Stimulated activated CD8-positive, alpha-beta memory T cell treated with anti-CD3 and anti-CD28 coated beads, Interleukin-15, amount 100 ng/mL, for 24 hours (primary cell): ENCODE data around the gene RTBDN.
"Not testable (repeated sequence)": the region's sequence is repeated elsewhere in the genome, so short reads cannot be mapped to it uniquely, and the experiment has no call there.

Experiments used
- DNase-seq: peaks from one replicate; pipeline ENCODE4 v3.0.0-alpha.2; 2020; ENCODE audit warnings: low read depth

The RTBDN gene

DNA sequence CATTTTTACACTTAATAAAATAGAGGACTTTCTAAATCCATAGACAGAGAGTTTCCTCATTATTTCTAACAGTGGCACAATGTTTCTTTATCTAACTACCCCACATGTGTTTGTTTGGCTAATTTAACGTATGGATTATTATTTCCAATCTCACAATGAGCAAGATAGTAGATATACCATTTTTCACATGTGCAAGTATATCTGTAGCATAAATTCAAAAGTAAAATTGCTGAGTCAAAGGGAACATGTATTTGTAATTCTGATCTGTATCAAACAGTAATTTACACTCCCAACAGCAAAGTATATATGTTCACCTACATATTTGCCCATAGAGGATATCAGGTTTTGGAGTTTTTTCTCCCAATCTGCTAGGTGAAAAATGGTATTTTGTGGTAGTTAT lies 22.3 kb upstream of the RTBDN start:
- DNase-seq: no peak

DNA sequence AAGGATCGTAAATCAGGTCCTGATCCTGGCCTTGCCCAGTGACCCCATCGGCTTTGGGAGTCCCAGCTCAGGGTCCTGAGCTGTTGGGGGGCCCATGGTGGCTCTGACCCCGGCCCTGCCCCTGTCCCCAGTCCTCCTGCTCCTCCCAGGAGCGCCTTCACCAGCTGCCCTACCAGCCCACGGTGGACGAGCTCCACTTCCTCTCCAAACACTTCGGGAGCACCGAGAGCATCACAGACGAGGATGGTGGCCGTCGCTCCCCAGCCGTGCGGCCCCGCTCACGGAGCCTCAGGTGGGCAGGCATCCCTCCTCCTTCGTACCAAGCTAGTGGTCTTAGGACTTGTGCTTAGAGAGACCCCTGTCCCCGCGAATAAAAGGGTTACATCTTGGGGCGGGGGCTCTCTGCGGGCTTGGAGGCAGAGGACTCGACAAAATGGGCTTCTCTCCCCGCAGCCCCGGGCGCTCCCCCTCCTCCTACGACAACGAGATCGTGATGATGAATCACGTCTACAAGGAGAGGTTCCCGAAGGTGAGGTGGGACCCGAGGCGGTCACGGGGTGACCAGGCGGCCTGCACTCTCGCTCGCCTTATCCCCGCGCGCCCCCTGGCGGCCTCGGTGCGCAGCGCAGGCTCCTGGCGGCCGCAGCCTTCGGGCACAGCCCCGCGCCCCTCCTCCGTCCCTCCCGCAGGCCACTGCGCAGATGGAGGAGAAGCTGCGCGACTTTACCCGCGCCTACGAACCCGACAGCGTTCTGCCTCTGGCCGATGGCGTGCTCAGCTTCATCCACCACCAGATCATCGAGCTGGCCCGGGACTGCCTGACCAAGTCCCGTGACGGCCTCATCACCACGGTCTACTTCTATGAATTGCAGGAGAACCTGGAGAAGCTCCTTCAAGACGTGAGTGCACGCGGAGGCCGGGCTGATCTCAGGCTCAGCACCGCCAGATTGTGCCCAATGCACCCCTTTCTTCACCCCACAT lies 13.1 kb upstream of the RTBDN start:
- DNase-seq: peak; percentile 89

DNA sequence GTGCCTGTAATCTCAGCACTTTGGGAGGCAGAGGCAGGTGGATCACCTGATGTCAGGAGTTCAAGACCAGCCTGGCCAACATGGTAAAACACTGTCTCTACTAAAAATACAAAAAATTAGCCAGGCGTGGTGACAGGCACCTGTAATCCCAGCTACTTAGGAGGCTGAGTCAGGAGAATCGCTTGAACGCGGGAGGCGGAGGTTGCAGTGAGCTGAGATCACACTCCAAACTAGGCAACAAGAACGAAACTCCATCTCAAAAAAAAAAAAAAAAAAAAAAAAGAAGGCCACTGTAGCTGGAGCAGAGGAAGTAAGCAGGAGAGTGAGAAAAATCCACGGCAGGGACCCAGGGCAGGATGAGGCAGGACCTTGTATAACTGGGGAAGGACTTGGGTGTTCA lies 12.2 kb upstream of the RTBDN start:
- not testable (repeated sequence) for DNase-seq

DNA sequence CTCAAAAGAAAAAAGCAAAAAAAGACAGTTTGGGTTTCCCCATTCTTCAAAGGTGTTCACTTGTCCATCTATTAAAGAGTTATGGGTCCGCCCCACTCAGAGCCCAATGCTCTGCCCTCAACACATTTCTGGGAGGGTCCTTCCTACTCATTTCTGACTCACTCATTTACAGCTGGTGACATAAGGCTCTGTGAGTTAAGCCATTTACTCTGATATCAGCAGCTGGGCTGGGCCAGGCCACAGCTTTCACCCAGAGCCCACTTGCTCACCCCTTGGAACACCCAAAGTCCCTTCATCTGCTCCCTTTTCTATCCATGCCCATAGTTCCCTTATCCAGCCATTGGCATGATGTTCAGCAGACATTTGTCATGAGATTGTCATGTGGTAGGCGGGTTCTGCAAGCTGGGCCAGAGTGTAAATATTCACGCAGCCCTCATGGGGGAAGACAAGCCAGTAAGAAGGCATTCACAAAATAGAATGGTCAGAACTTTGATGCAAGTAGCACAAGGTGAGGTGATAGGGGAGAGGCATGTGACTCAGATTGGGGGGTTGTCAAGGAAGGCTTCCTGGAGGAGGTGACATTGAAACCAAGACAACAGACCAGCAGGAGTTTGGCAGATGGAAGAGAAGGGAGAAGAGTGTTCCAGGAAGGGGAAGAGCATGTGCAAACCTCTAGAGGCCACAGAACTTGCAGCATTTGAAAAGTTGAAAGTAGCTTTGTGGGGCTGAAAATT lies 9.8 kb upstream of the RTBDN start:
- no peak for DNase-seq

DNA sequence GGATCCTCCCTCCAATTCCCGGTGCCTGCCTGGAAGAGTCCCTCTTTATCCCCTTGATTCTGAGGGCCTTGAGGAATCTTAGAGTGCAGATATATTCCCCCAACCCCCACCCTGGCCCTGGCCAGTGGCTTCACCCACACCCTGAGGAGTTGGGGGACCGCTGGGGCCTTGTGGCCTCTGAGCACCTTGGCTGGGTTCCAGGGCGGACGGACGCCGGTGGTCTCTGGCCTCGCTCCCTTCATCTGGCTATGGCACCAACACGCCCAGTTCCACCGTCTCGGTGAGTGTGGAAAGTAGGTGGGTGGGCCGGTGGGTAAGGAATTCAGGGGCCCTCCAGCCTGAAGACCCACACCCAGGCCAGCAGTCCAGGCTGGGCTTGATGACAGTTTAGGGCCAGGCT lies 8.9 kb upstream of the RTBDN start:
- no peak for DNase-seq

DNA sequence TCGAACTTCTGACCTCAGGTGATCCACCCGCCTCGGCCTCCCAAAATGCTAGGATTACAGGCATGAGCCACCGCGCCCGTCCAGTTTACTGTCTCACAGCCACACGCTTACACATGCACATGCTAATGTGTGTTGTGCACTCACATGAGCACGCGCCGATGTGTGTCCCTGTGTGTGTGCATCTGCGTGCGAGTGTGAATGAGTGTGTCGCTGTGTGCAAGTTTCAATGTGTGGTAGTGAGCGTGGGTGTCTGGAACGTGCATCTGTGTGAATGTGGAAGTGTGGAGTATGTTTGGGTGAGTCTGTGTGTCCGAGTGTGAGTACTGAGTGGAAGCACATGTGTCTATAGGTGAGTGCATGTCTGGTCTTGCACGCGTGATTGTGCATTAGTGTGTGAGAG lies 8.1 kb upstream of the RTBDN start:
- no peak for DNase-seq

DNA sequence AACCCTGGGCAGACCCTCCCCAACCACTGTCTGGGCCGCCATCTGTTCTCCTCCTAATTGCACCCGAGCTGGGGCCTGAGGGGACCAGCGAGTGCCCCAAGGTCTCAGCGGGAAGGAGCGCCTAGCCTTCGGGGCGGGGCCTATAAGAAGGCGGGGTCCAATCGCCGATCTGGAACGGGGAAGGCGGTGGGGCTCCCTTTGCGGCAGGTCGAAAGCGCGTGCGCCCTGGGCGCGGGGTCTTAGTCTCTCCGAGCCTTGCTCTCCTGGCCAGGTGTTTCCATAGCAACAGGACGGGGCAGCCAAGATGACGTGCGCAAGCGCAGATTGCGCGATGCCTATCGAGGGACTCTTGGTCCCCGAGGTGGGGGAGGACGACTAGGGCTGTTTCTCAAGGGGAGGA lies 6.7 kb upstream of the RTBDN start:
- no peak for DNase-seq

DNA sequence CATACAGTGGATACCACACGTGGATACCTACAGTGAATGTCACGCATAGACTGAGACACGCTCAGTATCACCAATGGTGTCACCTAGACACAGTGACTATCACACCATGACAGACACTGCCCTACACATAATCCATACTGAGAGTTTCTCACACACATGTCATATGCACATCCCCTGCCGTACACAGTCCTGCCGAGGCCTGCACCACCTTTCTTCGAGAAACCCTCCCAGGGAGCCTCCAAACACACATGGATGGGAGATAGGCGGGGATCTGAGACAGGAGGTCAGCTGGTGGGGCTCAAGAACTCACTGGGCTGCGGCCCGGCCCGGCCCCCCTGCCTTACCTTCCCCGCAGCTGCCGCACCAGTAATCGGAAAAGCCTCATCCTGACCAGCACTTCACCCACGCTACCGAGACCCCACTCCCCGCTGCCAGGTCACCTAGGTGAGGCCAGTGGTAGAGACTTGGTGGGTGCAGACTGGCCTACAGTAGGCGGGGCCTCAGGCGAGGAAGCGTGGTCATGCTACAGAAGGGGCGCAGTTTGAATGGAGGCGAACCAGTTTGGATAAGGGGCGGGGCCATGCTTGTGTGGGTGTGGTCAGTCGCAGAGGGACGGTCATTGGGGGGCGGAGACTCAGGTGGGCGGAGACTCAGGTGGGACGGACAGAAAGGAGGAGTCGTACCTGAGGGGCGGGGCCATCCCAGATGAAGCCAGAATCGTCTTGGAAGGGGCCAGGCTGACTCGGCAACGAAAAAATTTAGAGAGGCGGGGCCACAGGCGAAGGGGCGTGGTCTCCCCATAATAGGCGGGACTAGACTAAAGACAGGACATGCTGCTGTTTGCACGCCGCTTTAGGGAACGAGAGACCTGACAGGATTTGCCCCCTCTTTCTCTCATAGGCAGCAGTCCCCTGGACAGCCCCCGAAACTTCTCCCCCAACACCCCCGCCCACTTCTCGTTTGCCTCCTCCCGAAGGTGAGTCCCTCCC lies 6.0 kb upstream of the RTBDN start:
- no peak for DNase-seq

DNA sequence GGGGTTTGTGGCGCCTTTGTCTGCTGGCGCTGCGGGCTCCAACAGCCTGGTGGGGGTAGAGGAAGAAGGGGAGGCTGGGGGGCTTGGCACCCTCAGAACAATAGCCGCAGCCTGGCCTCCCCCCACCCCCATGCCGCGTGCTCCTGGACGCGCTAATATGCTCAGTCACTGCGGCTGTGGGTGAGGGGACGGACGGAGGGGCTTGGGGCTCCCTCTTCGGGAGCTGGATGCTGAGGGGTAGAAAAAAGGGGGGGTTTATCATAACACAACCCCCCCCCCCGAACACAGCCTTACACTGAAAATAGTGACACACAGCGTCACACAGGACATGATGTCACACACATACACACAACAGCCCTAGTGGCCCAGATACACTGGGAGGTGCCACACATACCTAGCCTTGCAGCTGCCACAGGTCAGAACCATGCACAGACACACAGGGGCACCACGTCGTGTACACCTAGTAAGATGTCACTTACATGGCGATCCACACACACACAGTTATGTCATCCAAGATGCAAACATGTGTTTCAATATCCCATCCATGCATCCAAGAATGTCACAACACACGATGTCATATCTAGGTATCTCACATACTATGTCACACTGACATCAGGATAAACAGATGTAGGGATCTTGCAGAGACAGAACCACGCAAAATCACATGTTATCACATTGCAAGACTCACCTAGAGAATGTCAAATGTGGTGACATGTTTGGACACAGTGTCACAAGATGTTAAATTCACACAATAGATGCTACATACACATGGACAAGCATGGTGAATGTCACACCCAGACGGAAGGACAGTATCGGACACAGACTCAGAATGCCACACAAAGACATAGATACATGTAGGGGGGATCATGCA lies 4.7 kb upstream of the RTBDN start:
- DNase-seq: no peak

DNA sequence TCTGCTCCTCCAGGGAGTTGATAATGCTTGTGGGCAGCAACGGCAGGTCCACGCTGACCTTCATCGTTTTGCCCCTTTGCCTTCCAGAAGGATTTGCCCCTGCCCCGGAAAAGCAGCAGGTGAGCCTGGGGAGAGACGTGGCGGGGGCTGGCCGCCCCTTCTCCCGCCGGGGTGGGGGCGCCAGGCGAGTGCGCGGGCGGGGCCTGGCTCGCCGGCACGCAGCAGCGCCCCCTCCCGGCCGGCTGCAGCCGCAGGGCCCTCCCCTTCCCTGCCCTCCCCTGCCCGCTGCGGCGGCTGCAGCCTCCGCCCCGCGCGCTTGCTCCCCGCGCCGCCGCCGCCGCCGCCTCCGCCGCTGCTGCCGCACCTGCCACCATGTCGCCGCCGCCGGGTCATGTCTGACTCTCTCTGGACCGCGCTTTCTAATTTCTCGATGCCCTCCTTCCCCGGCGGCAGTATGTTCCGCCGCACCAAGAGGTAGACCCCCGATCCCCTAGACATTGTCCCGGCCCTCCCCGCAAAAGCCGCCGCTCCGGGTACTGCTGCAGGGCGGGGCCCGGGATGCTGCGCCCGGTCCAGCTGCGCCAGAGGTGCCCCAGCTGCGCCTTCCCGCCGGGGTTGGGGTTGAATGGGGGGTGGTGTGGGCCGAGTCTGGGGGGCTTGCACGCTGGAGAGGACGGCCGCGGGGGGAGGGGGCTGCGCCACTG lies 4.0 kb upstream of the RTBDN start, which contains the start of gene MAST1:
TSS of gene MAST1 (plus strand) at position 334 of the 704 bp plus-strand sequence. CDS start at position 392, 58 bp downstream.
- no peak for DNase-seq

DNA sequence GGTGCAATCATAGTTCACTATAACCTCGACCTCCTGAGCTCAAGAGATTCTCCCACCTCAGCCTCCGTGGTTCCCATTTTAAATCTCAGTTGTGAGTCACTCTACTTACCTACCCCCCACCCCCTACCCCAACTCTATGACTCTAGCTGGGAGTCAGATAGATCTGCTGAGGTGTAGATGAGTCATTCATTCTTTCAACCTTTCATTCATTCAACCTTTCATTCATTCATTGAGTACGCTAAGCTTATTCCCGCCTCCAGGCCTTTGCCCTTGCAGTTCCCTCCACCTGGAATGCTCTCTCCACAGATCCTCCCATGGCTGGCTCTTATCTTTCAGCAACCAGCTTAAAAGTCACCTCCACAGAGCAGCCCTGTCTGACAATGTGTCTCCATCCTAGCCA lies 2.8 kb upstream of the RTBDN start:
- no peak for DNase-seq

DNA sequence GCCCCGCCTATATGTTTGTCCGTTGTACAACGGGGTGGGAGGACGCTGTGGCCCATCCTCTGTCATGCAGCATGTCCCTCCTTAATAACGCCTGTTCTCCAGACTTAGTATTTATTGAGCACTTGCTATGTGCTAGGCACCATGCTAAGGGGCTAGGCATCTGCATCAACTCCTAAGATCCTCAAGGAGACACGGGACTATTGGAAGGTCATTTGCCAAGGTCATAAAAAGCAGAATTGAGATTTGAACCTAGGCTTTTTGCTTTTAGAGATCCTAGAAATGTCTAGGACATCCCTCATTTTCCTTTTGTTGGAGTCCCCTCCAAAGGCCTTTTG lies 2.1 kb upstream of the RTBDN start:
- no peak for DNase-seq

DNA sequence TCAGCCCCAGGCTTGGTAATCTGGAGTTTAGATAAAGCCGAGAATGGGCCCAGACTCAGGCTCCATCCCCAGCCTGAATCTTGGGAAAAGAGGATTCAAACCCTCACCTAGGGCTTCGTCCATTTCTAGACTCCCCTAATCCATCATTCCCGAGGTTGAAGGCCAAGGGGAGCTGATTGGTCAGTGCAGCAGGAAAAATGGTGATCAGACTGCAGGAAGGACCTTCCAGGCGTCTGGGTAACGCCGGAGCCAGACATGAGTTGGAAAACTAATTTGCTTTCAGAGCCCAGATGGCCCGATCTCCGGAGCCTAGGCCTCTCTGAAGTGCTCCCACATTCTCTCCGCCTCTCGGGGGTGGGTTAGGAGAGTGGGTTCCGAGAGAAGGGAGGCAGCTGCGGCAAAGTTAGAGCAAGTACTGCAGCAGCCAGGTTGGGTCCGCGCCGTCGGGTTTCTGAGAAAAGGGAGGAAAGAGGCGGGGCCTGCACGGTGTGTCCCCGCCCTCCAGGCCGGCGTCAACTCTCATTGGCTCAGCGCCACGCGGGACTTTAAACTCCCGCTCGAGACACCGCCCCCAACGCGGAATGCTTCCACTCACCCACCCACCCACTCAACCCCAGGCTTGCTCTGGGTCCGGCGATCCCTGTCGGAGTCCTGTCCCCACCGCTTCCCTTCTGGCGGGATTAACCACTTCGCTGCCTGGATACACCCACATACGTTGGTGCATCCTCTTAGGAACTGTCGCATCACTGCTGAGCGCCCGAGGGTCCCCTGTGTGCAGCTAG lies 788 bp upstream of the RTBDN start:
- DNase-seq: no peak

DNA sequence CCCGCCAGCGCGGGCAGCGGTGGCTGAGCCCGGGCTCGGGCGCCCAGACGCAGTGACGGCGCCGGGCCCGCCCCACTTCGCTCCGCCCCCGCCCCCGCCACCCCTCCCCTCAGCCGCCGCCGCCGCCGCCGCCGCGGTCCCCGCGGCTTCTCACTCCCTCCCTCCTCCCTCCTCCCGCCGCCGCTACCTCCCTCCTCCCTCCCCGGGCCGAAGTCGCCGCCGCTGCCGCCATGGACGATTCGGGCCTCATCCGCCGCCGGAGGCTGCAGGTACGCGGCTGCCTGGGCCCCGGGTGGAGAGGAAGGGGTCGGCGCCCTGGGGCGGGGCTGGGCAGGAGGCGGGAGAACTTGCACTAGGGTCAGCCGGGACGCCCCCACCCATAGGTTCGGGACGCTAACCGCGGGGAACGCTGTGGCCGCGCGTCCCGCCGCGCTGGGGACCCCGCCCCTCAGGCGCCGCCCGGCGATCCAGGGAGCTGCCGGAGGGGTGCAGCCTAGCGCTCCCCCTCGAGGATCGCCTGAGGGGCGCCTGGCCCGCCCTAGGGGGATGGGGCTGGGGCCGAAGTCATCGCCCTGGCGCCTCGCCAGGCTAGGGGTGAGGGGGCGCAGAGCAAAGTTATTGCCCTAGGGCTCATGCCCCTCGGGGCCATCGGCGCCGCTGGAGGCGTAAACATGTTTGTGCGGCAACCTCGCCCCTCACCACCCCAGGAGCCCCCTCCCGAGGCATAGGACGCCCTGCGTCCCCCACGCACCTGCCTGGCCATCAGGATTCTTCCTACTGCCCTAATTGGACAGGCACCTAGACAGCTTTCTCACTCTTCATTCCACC lies 427 bp downstream of the RTBDN start:
- no peak for DNase-seq

DNA sequence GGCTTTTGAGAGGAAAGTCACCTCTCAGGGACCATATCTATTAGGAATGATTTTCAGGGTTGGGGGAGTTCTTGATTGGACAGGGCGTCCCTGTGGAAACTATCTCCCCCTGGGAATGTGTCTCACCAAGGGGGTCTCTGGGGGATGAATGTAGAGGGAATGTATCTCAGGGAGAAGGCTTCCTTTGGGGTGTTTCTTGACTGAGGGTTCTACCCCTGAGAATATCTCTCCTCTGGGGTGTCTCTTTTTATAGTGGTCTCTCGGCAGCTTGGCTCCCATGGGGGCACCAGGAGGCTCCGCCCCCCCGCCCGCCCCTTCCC lies 1.0 kb downstream of the RTBDN start:
- no peak for DNase-seq

DNA sequence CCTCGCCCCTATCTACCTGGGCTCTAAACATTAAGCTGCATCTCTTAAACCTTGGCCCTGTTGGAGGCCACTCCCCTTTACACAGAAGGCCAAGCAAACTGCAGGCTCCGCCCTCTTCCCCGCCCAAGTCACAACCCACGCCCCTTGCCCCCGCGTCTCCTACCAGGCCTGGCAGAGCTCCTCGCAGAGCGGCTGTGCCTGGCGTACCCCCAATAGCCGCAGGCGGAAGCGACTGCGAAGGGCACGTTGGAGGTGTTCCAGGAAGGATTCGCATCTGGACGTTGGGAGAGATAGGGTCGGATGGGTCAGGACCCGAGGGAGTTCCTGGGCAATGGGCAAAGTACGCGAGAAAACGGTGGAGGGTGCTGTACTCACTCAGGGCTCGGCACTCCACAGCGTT lies 5.9 kb downstream of the RTBDN start:
- DNase-seq: no peak

DNA sequence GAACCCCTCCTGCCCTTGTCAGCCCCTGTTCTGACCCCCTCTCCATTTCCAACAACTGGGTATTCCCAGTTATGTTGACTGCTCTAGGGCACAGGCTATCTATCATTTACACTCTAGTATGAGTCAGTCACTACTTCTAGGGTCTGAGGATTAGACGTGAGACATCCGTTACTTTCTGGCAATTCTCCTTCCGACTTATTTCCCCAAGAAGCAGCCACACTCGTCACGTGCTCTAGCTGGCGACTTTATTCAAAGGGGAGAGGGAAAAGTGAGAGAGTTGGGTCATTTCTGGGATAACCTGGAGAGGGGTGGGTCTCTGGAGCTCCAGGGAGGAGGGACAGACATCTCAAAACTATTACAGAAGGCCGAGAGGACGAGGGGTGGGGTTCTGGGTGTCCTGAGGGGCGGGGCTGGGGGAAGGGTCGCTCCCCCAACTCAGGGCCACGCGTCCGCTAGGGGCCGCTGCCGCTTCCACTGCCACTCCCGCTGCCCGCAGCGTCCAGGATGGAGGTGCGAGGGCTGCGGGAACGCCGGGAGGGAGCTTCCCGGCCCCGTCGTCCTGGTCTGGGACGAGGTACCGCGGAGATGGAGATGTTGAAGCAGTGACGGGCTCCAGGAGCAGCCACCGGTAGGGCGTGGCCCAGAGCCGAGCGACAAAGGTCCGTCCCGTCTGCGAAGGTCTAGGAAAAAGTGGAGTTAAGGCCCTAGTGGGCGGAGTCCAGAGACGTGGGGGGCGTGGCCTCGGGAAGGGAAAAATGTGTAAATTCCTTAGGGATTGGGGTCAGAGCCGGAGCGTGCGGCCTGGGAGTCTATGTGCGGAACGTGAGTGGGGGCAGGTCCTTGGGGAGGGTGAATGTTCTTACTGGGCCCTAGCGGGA lies 8.9 kb downstream of the RTBDN start:
- no peak for DNase-seq

DNA sequence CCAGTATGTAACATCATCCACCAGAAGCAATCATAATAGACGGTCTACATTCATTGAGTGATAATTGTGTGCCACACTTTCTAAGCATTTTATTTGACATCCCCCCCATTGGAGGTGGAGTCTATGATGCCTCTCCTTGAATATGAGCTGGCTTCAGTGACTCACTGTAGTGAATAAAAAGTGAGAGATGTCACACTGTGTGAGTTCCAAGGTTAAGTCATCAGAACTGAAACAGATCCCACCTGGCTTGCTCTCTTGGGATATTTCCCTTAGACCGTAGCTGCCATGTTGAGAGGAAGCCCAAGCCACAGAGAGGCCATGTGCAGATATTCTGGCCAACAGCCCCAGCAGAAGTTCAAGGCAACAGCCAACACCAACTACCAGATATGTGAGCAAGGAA lies 12.6 kb downstream of the RTBDN start:
- DNase-seq: no peak
